UCSD-AML1 (cell line): ENCODE data around the gene NXPH3.

Experiments
- DNase-seq: peaks from one replicate; lab custom pipeline; 2025; ENCODE audit not compliant: unreplicated experiment; lab: John Stamatoyannopoulos, UW

Gene NXPH3

DNA sequence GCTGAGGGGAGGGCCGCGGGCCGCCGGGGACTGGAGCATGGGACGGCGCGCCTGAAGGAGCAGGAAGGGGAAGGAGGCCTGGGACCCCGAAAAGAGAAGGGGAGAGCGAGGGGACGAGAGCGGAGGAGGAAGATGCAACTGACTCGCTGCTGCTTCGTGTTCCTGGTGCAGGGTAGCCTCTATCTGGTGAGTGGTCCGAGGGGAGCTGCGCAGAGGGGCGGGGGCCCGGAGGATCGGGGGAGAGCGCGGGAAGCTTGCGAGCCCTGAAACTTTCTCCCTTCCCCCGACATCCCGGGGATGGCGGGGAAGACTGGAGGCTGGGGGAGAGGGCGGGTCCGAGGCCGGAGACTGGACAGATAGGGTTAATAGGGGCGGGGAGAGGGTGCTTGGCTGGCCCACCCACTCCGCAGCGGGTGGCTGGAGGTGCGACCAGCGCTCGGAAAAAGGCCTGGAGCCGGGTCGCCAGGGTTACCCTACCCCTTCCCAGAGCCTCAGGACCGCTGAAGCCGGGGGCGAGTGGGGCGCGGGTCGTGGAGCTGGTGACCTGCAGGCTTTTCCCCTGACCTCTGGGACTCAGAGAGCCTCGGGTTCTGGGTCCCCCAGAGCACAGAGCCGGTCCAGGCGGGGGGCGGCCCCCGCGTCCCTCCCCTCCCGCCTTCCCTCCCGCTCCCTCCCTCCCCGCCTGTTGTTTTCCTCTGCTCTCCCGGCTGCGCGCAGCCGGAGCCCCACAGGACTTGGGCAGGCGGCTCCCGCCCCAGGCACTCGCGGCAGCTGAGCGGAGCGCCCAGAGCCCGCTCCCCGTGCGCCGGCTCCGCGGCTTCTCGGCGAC is 631 bp downstream of the NXPH3 start:
- no peak for DNase-seq

DNA sequence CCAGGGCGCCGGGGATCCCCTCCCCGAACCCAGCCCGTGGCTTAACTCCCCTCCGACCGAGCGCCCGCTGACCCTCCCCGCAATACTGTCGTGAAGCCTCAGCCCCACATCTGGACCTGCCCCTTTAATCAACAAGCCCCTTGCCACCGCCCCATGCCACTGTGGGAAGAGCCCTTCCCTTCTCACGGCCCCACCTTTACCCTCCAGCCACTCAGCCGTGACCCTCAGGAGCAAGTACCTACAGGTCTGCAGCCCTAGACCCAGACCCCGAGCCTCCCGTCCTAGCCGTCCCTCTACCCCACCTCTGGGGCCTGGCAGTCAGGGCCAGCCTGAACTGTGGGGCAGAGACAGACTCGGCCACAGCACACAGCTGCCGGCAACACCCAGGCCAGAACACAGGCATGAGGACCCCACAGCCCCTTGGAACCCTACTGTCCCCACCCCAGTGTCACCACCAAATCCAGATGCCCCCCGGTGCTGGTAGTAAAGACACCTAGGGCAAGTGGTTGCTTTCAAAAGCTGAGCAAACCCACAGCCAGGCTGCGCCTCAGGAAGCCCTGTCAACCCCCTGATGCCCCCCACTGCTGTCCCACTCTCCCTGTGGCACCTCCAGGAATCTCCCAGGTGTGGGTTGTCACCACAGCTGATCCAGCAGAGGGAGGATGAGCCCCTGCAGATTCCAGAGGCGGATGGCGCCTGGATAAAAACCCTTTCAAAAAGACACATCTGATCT is 1.4 kb downstream of the NXPH3 start:
- no peak for DNase-seq

DNA sequence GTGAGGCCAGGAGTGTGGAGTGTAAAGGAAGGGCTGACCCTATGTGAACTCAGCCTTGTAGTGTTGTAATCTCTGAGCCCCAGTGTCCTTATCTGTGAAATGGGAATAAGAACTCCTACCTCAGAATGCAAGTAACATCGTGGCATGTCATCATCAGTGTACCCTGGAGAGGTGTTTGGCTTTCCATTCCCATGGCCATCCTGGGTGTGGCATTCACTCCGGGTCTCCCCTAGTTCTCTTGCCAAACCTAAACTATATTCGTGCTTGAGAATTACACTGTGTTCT is 1.9 kb downstream of the NXPH3 start:
- DNase-seq: no peak

DNA sequence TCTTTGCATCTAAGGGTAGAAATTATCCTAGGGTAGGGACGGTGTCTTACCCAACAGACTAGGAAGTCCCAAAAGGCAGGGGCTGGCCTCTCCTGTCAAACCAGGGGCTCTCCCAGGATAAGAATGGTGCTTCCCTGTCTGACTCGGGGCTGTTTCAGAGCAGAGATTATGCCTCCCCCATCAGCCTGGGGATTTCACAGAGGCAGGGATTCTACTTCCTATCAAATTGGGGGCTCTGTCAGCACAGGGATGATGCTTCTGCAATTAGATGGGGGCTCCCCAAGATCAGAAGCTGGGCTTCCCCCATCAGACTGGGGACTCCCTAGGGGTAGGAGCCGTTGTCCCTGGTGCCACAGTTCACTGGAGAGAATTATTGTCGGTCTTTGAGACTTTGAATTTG is 2.3 kb downstream of the NXPH3 start:
- DNase-seq: no peak

DNA sequence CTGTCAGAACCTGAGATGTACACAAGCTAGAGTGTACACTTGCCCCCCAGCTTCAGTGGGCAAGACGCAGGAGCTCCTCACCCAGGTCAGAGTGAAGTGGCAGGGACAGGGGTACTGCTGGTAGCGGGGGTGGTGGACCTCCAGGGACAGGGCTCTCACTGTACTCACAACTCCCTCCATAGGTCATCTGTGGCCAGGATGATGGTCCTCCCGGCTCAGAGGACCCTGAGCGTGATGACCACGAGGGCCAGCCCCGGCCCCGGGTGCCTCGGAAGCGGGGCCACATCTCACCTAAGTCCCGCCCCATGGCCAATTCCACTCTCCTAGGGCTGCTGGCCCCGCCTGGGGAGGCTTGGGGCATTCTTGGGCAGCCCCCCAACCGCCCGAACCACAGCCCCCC is 2.7 kb downstream of the NXPH3 start:
- no peak for DNase-seq

DNA sequence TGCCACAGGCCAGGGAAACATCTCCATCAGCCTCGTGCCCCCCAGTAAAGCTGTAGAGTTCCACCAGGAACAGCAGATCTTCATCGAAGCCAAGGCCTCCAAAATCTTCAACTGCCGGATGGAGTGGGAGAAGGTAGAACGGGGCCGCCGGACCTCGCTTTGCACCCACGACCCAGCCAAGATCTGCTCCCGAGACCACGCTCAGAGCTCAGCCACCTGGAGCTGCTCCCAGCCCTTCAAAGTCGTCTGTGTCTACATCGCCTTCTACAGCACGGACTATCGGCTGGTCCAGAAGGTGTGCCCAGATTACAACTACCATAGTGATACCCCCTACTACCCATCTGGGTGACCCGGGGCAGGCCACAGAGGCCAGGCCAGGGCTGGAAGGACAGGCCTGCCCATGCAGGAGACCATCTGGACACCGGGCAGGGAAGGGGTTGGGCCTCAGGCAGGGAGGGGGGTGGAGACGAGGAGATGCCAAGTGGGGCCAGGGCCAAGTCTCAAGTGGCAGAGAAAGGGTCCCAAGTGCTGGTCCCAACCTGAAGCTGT is 3.4 kb downstream of the NXPH3 start:
- DNase-seq: no peak

DNA sequence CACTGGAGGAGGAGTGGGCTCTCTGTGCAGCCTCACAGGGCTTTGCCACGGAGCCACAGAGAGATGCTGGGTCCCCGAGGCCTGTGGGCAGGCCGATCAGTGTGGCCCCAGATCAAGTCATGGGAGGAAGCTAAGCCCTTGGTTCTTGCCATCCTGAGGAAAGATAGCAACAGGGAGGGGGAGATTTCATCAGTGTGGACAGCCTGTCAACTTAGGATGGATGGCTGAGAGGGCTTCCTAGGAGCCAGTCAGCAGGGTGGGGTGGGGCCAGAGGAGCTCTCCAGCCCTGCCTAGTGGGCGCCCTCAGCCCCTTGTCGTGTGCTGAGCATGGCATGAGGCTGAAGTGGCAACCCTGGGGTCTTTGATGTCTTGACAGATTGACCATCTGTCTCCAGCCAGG is 3.9 kb downstream of the NXPH3 start:
- no peak for DNase-seq

DNA sequence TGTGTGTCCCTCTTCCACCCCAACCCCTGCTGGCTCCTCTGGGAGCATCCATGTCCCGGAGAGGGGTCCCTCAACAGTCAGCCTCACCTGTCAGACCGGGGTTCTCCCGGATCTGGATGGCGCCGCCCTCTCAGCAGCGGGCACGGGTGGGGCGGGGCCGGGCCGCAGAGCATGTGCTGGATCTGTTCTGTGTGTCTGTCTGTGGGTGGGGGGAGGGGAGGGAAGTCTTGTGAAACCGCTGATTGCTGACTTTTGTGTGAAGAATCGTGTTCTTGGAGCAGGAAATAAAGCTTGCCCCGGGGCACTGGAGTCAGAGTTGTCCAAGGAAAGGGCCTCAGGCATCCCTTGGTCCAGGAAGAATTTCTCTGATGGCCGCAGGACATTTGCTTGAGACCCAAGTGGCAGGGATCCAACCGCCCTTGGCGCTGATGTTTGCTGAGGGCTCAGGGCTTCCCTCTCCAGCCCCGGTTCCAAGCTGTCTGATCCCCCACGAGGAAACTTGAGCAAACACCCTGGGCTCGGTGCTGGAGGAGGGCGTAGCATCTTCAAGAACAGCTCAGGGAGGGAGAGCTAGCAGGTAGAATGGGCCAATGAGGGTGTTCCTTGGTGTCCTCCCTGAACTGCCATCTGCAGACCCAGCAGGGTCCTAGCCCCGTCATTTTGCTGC is 4.5 kb downstream of the NXPH3 start:
- DNase-seq: no peak

DNA sequence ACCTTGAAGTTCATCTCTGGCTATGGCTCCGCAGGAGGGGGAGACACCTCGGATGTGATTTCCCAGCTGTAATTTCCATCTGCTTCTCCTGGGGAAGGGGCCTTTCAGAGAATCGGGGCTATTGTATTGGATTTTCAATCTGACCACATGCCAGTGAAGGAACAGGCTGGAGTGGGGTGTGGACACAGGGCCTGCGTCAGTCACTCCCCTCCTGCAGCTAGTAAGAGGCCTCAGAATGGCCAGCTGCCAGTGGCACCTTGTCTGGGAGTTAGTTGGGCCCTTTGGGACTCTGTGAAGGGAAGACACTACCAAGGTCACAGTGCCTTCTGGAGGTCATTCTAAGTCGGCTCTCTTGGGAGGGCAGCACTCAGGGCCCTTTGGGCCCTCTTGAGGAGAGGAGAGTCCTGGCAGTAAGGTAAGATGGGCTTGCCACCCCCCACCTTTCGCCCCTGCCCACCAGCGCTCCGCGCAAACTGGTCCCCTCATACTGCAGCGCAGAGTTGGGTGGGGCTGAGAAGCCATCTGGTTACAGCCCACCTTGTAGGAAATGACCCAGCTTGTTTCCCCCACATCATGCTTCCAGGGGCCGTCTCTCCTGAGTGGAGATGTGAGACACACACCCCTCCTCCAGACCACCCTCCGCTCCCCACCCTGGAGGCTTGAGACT is 5.4 kb downstream of the NXPH3 start:
- no peak for DNase-seq

DNA sequence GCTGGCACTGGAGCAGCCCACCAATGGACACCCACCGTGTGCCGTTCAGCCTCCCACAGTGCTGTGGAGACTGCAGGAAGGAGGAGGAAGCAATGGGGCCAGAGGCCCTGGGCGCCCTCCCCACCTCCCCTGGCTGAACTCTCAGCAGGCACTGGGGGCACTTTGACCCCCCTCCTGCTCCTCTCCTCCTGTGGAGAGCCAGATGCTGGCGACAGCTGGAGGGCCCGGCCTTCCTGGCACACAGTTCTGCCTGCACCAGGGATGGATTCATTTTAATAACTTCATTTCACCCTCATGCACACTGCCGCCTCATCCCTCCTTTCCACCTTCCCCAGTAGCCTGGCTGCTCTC is 6.0 kb downstream of the NXPH3 start:
- DNase-seq: no peak

DNA sequence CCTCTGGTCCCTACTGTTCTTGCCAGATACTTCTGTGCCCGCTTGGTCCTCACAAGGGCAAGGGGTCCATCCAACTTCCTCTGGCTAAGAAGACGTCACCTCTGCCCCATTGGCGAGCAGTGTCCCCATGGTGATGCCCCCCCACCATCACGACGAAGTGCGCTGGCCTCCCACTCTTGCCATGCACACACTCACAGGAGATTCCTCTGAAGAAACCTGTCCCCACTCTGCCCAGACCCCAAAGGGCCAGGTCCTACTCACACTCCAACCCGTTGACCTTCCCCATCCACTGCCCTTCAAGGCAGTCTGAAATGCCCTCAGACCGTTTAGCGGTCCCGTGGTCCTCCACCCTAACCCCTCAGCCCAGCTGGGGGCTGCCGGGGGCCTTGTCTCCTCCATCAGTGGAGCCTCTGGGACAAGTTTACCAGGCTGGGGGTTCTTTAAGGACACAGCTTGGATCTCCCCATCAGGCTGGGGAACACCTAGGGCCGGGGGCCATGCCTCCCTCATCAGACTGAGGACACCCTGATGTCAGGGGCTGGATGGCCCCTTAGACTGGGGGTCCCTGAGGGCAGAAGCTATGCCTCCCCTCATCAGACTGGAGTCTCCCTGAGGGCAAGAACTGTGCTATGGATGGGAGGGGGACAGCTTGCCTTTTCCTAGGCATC is 6.5 kb downstream of the NXPH3 start:
- DNase-seq: no peak

DNA sequence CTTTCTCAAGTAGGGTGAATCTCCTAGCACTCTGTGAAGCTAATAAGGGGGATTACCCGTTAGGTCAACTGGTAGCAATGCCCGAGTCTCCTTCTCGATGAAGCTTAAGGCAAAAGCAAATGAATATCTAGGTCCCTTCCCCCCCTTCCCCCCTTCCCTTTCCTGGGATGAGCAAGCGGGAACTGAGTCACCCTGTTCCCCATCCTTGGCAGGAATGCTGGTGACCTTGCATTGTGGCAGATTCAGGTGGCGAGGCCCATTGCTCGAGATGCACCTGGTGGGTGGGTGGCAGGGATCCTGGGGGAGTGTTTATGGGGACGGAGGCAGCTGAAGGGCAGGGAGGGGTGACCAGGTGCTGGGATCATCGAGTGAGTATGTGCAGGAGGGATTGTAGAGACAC is 7.1 kb downstream of the NXPH3 start:
- no peak for DNase-seq

DNA sequence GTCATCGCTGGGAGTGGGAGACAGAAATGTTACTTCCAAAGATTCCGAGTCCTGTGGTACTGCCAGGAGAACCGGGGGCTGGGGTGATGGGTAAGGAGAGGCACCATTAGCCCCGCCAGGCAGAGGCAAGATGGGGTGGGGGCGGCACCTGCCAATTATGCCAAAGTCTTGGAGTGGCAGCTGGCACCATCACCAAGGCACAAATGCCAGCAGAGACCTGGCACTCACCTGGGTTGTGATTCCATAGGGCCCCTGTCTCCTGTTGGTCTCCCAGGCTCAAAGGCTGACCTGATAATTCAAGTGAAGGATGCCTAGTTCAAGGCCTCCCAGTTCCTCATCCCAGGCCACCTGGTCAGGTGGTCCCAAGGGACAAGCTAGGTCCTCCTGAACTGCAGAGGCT is 7.6 kb downstream of the NXPH3 start:
- no peak for DNase-seq

DNA sequence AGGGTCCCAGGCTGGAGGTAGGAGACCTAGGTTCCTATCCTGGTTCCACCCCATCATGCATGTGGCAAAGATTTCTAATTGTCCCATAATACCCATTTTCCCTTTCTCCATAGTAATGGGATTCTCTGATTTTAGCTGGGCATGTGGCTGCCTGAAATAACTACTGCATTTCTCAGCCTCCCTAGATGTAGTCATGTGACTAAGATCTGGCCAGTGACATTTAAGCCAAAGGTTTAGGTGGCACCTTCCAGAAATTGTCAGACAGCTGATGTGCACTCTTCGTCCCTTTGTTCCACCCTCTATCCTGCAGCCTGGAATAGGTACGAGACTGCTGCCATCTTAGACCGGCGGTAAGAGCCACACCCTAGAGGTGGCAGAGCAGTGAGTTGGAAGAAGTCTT is 8.2 kb downstream of the NXPH3 start:
- DNase-seq: no peak

DNA sequence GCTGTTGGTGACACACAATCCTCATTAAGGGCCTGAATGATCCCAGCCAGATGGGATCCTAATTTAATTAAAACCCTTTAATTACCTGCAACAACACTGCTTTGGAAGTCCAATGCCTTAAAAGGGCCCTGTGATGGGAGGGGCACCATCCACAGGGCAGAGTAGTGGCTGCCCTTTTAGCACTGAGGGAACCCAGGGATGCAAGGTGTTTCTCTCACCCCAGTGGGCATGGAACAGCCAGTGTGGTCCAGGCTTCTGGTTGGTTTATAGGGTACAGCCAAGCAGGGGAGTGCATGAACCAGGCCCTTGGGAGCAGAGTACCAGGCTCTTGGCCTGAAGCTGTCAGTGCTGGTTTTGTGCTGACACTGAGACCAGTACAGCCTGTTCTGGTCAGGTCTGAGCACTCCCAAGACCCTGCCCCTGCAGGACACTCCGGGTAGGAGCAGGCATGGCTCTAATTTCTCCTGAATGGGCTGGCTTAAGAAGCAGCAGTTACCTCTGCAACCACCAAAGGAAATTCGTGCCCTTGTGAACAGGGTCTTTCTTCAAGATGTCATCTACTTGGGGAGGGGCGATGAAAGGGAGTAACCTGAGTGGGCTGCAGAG is 9.9 kb downstream of the NXPH3 start:
- no peak for DNase-seq

DNA sequence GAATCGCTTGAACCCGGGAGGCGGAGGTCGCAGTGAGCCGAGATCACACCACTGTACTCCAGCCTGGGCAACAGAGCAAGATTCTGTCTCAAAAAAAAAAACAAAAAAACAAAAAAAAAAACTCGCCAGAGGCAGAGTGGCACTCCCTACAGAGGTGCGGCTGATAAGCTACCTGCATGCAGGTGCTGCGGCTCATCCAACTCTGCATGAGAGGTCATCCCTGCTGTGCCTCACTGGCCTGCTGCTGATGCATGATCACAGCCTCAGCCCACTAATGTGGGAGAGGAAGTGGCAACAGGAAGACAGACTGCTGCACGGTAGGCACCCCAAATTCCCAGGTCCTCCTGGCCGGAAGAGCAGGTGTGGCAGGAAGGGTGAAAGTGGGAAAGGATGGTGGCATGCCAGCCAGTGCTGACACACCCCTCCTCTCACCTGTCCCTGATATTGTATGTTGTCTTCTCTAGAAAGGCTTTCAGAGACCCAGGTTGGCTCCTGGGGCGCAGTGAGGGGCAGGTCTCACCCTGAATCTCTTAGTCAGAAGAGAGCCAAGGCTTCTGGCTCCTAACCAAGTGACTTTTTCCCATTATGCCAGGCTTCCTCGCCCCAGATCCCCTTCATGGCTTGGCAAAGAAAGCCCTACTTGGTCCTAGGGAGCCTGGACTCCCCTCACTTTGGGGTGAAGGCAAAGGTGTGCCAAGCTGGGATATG is 11.8 kb downstream of the NXPH3 start:
- DNase-seq: no peak

DNA sequence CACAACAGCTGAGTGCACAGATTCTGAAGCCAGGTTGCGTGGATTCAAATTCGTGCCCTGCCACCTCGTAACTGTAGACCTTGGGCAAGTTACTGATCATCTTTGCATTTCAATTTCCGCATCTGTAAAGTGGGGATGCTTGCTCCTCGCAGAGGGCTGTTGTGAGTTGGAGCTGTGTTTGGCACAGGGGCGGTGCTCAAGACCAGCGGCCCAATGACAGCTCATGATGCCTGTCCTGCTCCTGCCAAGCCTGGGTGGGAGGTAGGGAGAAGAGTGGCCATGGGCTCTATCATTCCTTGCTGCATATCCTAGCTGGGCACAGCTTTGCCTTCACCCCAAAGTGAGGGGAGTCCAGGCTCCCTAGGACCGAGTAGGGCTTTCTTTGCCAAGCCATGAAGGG is 12.6 kb downstream of the NXPH3 start:
- no peak for DNase-seq

DNA sequence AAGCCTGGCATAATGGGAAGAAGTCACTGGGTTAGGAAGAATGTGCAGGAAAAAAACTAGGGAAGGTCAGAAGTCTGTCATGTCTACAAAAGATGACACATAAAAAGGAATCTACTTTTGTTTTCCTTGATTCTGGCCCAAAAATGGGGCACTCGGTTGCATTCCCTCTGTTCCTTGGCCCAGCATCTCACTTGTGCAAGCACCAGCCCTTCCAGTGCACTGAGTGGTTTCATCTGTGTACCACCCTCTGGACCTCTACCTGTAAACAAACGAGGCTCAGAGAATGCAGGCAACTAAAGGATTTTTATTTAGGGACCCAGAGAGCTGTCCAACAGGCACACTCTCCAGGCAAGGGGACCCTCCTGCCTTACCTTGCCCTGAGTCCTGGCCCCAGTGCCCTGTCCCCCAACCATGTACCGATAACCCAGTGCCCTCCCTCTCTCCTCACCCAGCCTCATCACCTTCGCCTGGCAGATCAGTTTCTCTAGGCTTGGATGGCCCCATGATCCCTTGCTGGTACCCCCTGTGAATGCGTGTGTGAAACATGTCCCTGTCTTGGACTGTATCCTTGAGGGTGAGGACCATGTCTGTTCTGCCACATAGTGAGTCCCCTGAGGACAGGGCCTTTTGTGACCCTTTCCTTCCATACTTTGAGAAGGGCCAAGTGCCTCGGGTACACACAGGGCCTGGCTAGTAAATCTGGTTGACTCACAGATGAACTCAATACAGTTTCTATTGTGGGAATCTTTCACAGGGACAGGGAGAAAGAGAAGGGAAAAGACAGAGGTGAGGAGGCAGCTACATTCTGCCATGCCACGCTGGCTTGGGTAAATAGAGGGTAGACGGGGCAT is 13.3 kb downstream of the NXPH3 start:
- no peak for DNase-seq

DNA sequence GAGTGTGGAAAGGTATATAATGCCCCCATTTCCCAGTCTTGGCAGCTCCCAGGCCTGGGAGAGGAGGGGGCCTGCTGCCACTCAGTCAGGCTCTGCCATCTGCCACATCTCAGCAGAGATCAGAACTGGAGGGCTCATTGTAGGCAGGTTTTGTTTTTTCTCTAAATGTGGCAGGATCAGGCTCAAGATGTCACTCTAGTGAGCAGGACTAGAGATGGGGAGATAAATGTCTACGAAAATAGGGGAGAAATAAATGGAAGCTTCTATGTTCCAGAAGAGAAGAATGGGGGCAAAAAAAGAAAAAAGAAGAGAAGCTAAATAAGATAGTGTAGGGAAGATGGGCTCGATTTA is 13.9 kb downstream of the NXPH3 start:
- DNase-seq: no peak
